Ovary (tissue), 9 donors: ENCODE data around the gene STX2. TPM values are rescaled to one million over a fixed set of nuclear protein-coding genes. Genes with fewer than 3 reads are reported as not detected.
"Not testable (repeated sequence)": the region's sequence is repeated elsewhere in the genome, so short reads cannot be mapped to it uniquely, and the experiment has no call there.

ENCODE experiments used
- DNase-seq, 5 donors: peaks; one replicate each; pipeline ENCODE4 v3.0.0-alpha.2; 2019 to 2020
- H3K27ac ChIP-seq, 2 donors: fragments of 200-600 bp; one replicate each; pipeline versions ENCODE4 v1.5.1 to v1.8.0; 2019 to 2022
- H3K27me3 ChIP-seq: fragments of 200-600 bp; one replicate; pipeline ENCODE4 v1.8.0; 2022
- H3K36me3 ChIP-seq: fragments of 200-600 bp; sonication (generic); one replicate; pipeline ENCODE4 v1.5.1; 2019
- H3K4me1 ChIP-seq: one replicate; pipeline ENCODE4 v1.8.1; 2013; ENCODE audit warnings: mild to moderate bottlenecking, moderate library complexity; ENCODE audit not compliant: insufficient read depth
- H3K4me3 ChIP-seq: fragments of 200-600 bp; sonication (generic); one replicate; pipeline ENCODE4 v1.5.1; 2017
- H3K9me3 ChIP-seq, 2 donors: fragments of 200-600 bp in 1 of 2; sonication (generic) in 1 of 2; one replicate each; pipeline versions ENCODE4 v1.5.1 to v1.8.1; 2013 to 2019; ENCODE audit warnings: mild to moderate bottlenecking in 1 of 2, moderate library complexity in 1 of 2
- EP300 ChIP-seq: sonication (generic); formaldehyde crosslinking; IDR thresholded peaks from one replicate; pipeline ENCODE4 v1.6.1; 2017; ENCODE audit warnings: antibody characterized with exemption
- POLR2A ChIP-seq: fragments of 450-650 bp; IDR thresholded peaks from one replicate; pipeline ENCODE4 v1.6.1; 2017; ENCODE audit warnings: antibody characterized with exemption, mild to moderate bottlenecking, moderate library complexity
- WGBS, 3 donors: extraction: QIAGEN DNeasy Blood & Tissue Kit in 1 of 3; methylation state at CpG; one replicate each; pipeline versions ENCODE4 v1.1.5 to v1.1.7; 2013 to 2017; 5-methylcytosine and 5-hydroxymethylcytosine counted together
- intact Hi-C, 4 donors: fragments of 100-400 bp; cut with DNase I; formaldehyde crosslinking; loops; one replicate each; pipeline versions ENCODE4 v1.11.0 to v1.15.1; 2022 to 2023
- polyA plus RNA-seq, 2 donors: library from polyadenylated mRNA; stranded (reverse); fragments of 200-250 nt in 1 of 2; fragments of 350-450 nt in 1 of 2; fragmentation: Illumina TruSeq in 1 of 2; extraction: RNeasy Lipid Tissue Mini Kit (QIAGEN cat#74804) in 1 of 2; gene quantifications; one replicate each; pipeline ENCODE4 v1.2.3, GENCODE V29; 2013 to 2014
- total RNA-seq, 7 donors: library from RNA; depleted of rRNA in 2 of 7; stranded (reverse); fragments of >200 nt in 2 of 7; fragmentation: NEBNext Ultra II Directional in 3 of 7; extraction: Animal tissue kit (Norgen Biotek cat#: 25700) in 3 of 7; gene quantifications; one replicate each; pipeline versions ENCODE4 v1.1.0 to v1.2.4, GENCODE V29; 2016 to 2023
- TF ChIP-seq, protein P1 (sequence below), 3 donors: fragments of 450-650 bp in 2 of 3; fragments of 200-600 bp in 1 of 3; IDR thresholded peaks; one replicate each; pipeline versions ENCODE4 v1.5.1 to v1.8.0; 2016 to 2022; ENCODE audit warnings: antibody characterized with exemption in 3 of 3, mild to moderate bottlenecking in 1 of 3
- donor health status: DM: no; HTN: no; CAD: no; lungs with moderate emphysema.
- donor health status: DM: no; HTN: no; CAD: no.
- donor health status: Bipolar disorder and iron deficiency.
- donor health status: DM: yes; HTN: yes; CAD: no.
- donor health status: DM: no; HTN: no; CAD: no.
- donor health status: DM: yes; HTN: yes; CAD: no.

Gene STX2
- total and polyA plus RNA-seq, 9 donors, result 12.9 to 26.9 (median 21.4) TPM

DNA sequence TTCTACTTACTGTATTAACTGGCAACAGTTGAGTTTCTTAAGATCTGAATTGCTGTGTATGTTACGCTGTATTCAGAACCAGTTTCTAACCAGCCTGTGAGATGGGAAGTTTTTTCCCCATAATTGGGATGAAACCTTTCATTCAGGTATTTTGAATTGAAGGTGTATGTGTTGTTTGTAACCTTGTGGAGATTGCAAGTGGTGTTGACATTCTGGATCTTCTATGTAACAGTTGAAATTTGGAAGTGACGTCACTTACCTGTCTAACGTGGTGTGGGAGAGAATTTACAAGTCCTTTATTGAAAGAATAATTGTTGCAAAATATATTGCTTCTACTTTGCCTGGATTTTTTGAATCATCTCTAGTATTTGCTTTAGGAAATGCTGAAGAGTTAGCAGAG is 38.3 kb upstream of the STX2 start:
- H3K36me3 ChIP-seq, result no peaks in the 10 kb centered on the region
- no peak for TF ChIP-seq POLR2A
- TF ChIP-seq EP300, result no peak
- TF ChIP-seq, protein P1, sequence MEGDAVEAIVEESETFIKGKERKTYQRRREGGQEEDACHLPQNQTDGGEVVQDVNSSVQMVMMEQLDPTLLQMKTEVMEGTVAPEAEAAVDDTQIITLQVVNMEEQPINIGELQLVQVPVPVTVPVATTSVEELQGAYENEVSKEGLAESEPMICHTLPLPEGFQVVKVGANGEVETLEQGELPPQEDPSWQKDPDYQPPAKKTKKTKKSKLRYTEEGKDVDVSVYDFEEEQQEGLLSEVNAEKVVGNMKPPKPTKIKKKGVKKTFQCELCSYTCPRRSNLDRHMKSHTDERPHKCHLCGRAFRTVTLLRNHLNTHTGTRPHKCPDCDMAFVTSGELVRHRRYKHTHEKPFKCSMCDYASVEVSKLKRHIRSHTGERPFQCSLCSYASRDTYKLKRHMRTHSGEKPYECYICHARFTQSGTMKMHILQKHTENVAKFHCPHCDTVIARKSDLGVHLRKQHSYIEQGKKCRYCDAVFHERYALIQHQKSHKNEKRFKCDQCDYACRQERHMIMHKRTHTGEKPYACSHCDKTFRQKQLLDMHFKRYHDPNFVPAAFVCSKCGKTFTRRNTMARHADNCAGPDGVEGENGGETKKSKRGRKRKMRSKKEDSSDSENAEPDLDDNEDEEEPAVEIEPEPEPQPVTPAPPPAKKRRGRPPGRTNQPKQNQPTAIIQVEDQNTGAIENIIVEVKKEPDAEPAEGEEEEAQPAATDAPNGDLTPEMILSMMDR (IDR thresholded peaks at IDR 0.05), result no peak
- intact Hi-C loops, result no loop called here

DNA sequence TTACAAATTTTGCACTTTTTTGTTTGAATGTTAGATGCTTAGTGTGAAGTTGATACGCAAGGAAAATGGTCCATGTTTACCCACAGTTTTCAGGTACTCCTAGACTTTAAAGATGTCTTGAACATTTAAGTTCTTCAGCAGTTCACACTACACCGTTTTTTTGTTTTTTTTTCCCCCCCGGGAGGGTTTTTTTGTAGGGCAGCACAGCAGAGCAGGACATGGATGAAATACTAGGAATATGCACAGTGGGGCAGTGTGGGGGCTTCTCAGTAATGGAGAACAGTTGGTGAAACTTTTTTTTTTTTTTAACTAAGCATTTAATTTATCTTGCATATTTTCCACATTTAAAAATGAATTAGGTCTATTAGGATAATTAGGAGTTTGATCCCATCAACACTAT is 37.7 kb upstream of the STX2 start:
- H3K27ac ChIP-seq, result no peak overlapping the region
- H3K4me1 ChIP-seq, result peaks cover 3% of the 10 kb centered on the region
- no peak for DNase-seq
- 52 to 63% (median 59%) methylated on average over 3 of the region's 3 CpGs for WGBS, 3 donors
- intact Hi-C loops, result no loop called here
- TF ChIP-seq EP300, result no peak
- no peak for TF ChIP-seq POLR2A
- TF ChIP-seq, protein P1 (IDR thresholded peaks at IDR 0.05), result no peak
- no peaks in the 10 kb centered on the region for H3K36me3 ChIP-seq
- H3K27me3 ChIP-seq, result no peaks in the 10 kb centered on the region
- H3K4me3 ChIP-seq, result no peak overlapping the region
- no peaks in the 10 kb centered on the region for H3K9me3 ChIP-seq

More for the DNA sequence above, 38.3 kb upstream of the STX2 start:
- no peak for DNase-seq
- no peaks in the 10 kb centered on the region for H3K27me3 ChIP-seq
- 82 to 91% (median 91%) methylated on average over 3 of the region's 3 CpGs for WGBS, 3 donors
- no peak overlapping the region for H3K4me3 ChIP-seq
- H3K4me1 ChIP-seq, result peaks cover 3% of the 10 kb centered on the region
- H3K9me3 ChIP-seq, result no peaks in the 10 kb centered on the region
- H3K27ac ChIP-seq, result no peak overlapping the region

DNA sequence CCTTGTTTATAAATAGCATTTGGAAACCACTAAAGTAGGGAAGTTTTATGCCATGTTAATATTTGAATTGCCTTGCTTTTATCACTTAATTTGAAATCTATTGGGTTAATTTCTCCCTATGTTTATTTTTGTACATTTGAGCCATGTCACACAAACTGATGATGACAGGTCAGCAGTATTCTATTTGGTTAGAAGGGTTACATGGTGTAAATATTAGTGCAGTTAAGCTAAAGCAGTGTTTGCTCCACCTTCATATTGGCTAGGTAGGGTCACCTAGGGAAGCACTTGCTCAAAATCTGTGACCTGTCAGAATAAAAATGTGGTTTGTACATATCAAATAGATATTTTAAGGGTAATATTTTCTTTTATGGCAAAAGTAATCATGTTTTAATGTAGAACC is 37.2 kb upstream of the STX2 start:
- no peak for DNase-seq
- Histone ChIP-seq H3K27ac (no peak overlapping the region), H3K4me1 (peaks cover 3% of the 10 kb centered on the region), H3K9me3 (no peaks in the 10 kb centered on the region), H3K4me3 (no peak overlapping the region), H3K36me3 (no peaks in the 10 kb centered on the region), H3K27me3 (no peaks in the 10 kb centered on the region)
- TF ChIP-seq, protein P1 (IDR thresholded peaks at IDR 0.05), result no peak
- TF ChIP-seq POLR2A (no peak), EP300 (no peak)
- intact Hi-C loops, result no loop called here

DNA sequence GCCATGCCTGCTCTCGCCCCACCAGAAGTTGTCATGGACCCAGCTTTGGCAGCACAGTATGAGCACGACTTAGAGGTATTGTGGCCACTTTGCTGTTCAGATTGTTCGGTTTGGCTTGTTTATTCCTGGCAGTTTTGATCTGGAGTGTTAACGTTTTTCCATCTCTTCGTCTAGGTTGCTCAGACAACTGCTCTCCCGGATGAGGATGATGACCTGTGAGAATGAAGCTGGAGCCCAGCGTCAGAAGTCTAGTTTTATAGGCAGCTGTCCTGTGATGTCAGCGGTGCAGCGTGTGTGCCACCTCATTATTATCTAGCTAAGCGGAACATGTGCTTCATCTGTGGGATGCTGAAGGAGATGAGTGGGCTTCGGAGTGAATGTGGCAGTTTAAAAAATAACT is 36.7 kb upstream of the STX2 start:
- DNase-seq, H3K36me3 ChIP-seq, H3K4me1 ChIP-seq, H3K9me3 ChIP-seq, intact Hi-C loops, H3K27me3 ChIP-seq, H3K4me3 ChIP-seq, H3K27ac ChIP-seq: not testable (repeated sequence)
- WGBS, 3 donors, result 77 to 85% (median 82%) methylated on average over 11 of the region's 11 CpGs

DNA sequence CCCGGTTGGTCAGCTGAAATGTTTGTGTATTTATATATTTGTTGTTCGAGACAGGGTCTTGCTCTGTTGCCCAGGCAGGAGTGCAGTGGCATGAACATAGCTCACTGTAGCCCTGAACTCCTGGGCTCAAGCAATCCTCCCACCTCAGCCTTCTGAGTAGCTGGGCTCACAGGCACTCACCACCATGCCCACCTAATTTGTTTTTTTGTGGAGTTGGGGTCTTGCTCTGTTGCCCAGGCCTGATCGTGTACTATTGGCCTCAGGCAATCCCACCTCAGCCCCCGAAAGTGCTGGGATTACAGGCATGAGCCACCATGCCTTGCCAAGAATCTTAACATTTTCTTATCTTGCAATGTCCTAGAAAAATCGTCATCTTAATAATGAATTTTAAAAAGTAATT is 36.1 kb upstream of the STX2 start:
- Histone ChIP-seq H3K4me1 (peaks cover 3% of the 10 kb centered on the region), H3K36me3 (no peaks in the 10 kb centered on the region), H3K4me3 (no peak overlapping the region), H3K27me3 (no peaks in the 10 kb centered on the region), H3K9me3 (no peaks in the 10 kb centered on the region), H3K27ac (no peak overlapping the region)
- no peak for DNase-seq
- intact Hi-C loops, result no loop called here
- 74 to 82% (median 79%) methylated on average over 5 of the region's 5 CpGs for WGBS, 3 donors
- TF ChIP-seq POLR2A (no peak), EP300 (no peak)
- TF ChIP-seq, protein P1 (IDR thresholded peaks at IDR 0.05), result no peak
